ENCODE data around the gene ETFA.

ETFA gene

GRCh38 chr15:76191539-76192244, 119.6 kb downstream of the ETFA start:
- DNase-seq = no peak

GRCh38 chr15:76190751-76191538, 120.3 kb downstream of the ETFA start:
- peak; percentile 31 for DNase-seq

- no peak for DNase-seq
Measured at GRCh38 chr15:76190070-76190564, 121.2 kb downstream of the ETFA start.

GRCh38 chr15:76189106-76189505, 122.2 kb downstream of the ETFA start:
- DNase-seq = no peak

GRCh38 chr15:76187163-76187562, 124.1 kb downstream of the ETFA start:
- DNase-seq = no peak

GRCh38 chr15:76185716-76186115, 125.6 kb downstream of the ETFA start:
- DNase-seq = peak; percentile 13

GRCh38 chr15:76184650-76185035, 126.6 kb downstream of the ETFA start:
- no peak for DNase-seq

GRCh38 chr15:76183930-76184649, 127.2 kb downstream of the ETFA start:
- peak; percentile 42 for DNase-seq

- no peak for DNase-seq
Measured at GRCh38 chr15:76181705-76182107, 129.6 kb downstream of the ETFA start.

- DNase-seq = no peak
Measured at GRCh38 chr15:76180321-76180720, 130.9 kb downstream of the ETFA start.

- DNase-seq = no peak
Measured at GRCh38 chr15:76179023-76179422, 132.2 kb downstream of the ETFA start.

GRCh38 chr15:76178296-76179000, 132.8 kb downstream of the ETFA start:
- no peak for DNase-seq

GRCh38 chr15:76177491-76178040, 133.7 kb downstream of the ETFA start:
- DNase-seq = no peak

- no peak for DNase-seq
Measured at GRCh38 chr15:76176487-76177085, 134.7 kb downstream of the ETFA start.

GRCh38 chr15:76176059-76176458, 135.2 kb downstream of the ETFA start:
- no peak for DNase-seq

- DNase-seq = no peak
Measured at GRCh38 chr15:76175442-76175841, 135.8 kb downstream of the ETFA start.

- DNase-seq = no peak
Measured at GRCh38 chr15:76174654-76175053, 136.6 kb downstream of the ETFA start.

- DNase-seq = no peak
Measured at GRCh38 chr15:76173317-76173834, 137.9 kb downstream of the ETFA start.

- no peak for DNase-seq
Measured at GRCh38 chr15:76172782-76173181, 138.5 kb downstream of the ETFA start.

- no peak for DNase-seq
Measured at GRCh38 chr15:76169911-76170800, 141.1 kb downstream of the ETFA start.

GRCh38 chr15:76169018-76169417, 142.3 kb downstream of the ETFA start:
- DNase-seq = no peak

All from NCI-H446 treated with DMSO at 0.1 percent for 48 hours (cell line).